Mucosa of descending colon (tissue), 3 donors: ENCODE results near the gene POLR2C. TPM values are rescaled to one million over a fixed set of nuclear protein-coding genes. Genes with fewer than 3 reads are reported as not detected.

Experiments used
- ATAC-seq: fragments of 200-7000 bp; cut with Tn5 transposase; one replicate; pipeline ENCODE4 v1.9.1; 2020; ENCODE audit warnings: mild to moderate bottlenecking, moderate library complexity
- DNase-seq, 3 donors: peaks; one replicate each; pipeline ENCODE4 v3.0.0-alpha.2; 2020
- H3K36me3 ChIP-seq: fragments of 200-600 bp; one replicate; pipeline ENCODE4 v1.8.0; 2021; ENCODE audit warnings: low read depth, mild to moderate bottlenecking
- H3K4me1 ChIP-seq: fragments of 200-600 bp; one replicate; pipeline ENCODE4 v1.8.0; 2021; ENCODE audit warnings: low read depth, mild to moderate bottlenecking
- H3K4me3 ChIP-seq: fragments of 200-600 bp; one replicate; pipeline ENCODE4 v1.8.0; 2021; ENCODE audit warnings: mild to moderate bottlenecking
- H3K9me3 ChIP-seq: fragments of 200-600 bp; one replicate; pipeline ENCODE4 v1.8.0; 2021; ENCODE audit warnings: mild to moderate bottlenecking
- CTCF ChIP-seq: fragments of 200-600 bp; IDR thresholded peaks from one replicate; pipeline ENCODE4 v1.8.0; 2022; ENCODE audit warnings: antibody characterized with exemption, mild to moderate bottlenecking
- intact Hi-C, 2 donors: fragments of 100-400 bp; cut with DNase I in 1 of 2; cut with micrococcal nuclease in 1 of 2; formaldehyde crosslinking; loops; one replicate each; pipeline versions ENCODE4 v1.11.0 to v1.11.1; 2022; cut with DNase I, micrococcal nuclease
- total RNA-seq, 3 donors: library from RNA; stranded (reverse); fragmentation: NEBNext Ultra II Directional in 2 of 3; extraction: Animal tissue kit (Norgen Biotek cat#: 25700) in 2 of 3; gene quantifications; one replicate each; pipeline versions ENCODE4 v1.2.1 to v1.2.4, GENCODE V29; 2021 to 2023
- donor health status: DM: no; HTN: no; CAD: no; lungs with moderate emphysema.
- donor health status: DM: no; HTN: no; CAD: no.
- donor health status: DM: no; HTN: yes; CAD: no.

The POLR2C gene
- total RNA-seq, 3 donors from 2014 or later: 50.0 to 51.3 (median 51.0) TPM

DNA sequence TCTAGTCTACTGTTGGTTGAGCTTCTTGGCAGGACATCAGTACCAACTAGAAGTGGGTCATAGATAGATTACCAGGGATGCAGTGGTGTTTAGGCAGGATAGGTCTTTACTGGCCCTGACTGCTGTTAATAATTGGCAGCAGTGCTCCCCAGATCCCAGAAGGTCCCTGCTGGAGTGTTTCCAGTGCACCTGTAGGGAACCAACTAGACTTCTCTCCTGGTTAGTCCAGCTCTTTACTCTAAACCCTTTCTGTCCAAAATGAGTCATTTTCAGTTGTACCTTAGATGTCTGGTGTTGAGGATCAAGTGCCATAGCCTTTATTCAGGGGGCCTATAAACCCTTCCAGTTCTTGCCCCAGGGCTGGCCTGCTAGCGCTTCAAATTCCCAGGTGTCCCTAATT lies 8.7 kb downstream of the POLR2C start:
- no peak for TF ChIP-seq CTCF
- H3K9me3 ChIP-seq: no peaks in the 10 kb centered on the region
- intact Hi-C loops: no loop called here
- no peak for DNase-seq
- peak; percentile 2 for ATAC-seq
- peaks cover 20% of the 10 kb centered on the region for H3K36me3 ChIP-seq
- peaks cover 19% of the 10 kb centered on the region for H3K4me1 ChIP-seq
- no peak overlapping the region for H3K4me3 ChIP-seq

DNA sequence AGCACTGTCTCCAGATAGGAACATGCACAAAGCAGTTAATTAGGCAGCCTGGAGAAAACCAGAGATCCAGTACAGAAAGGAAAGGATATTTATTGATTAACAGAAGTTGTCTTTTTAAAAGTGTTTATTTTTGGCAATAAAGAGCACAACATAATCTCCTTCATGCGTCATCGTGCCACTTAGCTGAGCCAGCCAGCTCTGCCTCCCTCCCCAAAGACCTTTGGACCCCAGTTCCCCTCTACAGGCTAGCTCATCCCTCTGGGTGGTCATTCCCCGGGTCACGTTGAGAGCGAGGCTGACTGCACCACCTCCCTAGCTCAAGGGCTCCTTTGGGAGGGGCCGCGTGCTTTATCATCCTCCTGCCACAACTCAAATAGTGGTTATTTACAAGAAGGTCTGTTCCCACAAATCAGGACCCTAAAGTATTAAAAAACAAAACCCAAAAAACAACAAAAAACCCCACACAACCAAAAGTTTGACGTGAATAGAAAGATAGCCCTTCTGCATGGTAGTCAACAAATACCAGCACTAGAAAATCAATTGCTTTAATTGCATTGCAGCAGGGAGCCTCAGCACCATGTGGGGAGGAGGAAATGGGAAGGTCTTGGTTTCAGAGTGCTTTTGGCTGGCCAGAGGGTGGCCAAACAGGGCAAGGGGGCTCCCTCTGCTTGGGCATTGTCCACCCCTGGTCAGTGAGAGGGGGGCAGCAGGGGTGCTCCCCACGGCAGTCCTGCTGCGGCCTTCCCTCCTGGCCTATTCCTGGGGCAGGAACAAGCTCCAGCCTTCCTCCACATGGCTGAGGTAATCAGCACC lies 9.6 kb downstream of the POLR2C start:
- Histone ChIP-seq H3K36me3 (peaks cover 20% of the 10 kb centered on the region), H3K4me1 (peaks cover 19% of the 10 kb centered on the region), H3K9me3 (no peaks in the 10 kb centered on the region), H3K4me3 (no peak overlapping the region)
- no peak for TF ChIP-seq CTCF
- DNase-seq (peak; percentile 50 to 67 (median 58)), ATAC-seq (peak; percentile 77)
- intact Hi-C loops: no loop called here

- DNase-seq (no peak), ATAC-seq (peak; percentile 1)
- no peak for TF ChIP-seq CTCF
- intact Hi-C loops: no loop called here
- Histone ChIP-seq H3K4me3 (no peak overlapping the region), H3K4me1 (peaks cover 19% of the 10 kb centered on the region), H3K36me3 (peaks cover 20% of the 10 kb centered on the region), H3K9me3 (no peaks in the 10 kb centered on the region)
Observed at GRCh38 chr16:57472665-57473060, 10.2 kb downstream of the POLR2C start.

DNA sequence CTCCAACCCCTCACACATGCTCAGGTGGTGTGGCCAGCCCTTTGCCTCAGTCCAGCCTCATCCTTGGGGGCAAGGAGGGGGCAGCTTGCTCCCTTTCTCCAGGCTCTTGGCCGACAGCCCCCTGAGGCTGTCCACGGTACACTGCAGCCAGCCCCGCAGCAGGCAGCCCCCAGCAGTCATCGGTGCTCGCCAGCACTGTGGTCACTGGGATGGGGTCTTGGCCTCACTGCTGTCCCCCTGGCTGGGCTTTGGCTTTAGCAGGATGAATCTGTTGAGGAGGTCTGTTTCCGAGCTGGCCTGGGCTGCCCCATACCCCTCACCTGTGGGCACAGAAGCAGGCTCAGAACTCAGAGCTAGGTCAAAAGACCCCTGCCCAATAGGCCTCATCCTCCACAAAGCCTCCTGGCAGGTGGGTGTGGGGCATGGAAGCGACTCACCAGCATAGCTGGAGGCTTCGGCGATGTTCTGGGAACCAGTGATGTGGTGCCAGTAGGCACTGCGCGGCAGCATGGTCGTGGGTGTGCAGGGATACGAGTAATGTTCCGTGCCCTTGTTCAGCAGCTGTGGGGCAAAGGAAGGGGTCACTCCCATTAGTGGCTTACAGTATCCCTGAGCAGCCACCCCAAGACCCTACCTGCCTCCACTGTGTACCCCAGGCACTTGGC lies 10.8 kb downstream of the POLR2C start:
- H3K36me3 ChIP-seq: peaks cover 20% of the 10 kb centered on the region
- no peaks in the 10 kb centered on the region for H3K9me3 ChIP-seq
- DNase-seq (no peak), ATAC-seq (no peak)
- no peak for TF ChIP-seq CTCF
- peaks cover 22% of the 10 kb centered on the region for H3K4me1 ChIP-seq
- no peak overlapping the region for H3K4me3 ChIP-seq
- intact Hi-C loops: no loop called here

DNA sequence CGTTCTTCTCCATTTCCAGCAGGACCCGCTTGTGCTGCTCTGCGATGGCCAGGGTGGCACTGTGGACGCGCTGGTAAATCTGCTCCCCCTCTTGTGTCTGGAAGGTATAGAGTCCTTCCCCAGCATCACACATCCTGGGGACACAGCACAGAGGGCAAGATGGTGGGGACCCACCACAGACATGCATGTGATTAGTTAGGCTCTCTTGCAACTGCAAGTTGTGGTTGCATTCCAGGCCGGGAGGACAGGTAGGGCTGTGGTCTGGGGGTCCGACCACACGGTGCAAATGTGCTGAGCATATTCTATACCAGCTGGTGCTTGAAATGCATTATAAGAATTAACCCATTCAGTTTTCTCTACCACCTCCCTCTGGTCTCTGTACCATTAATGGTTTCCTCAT lies 11.4 kb downstream of the POLR2C start:
- TF ChIP-seq CTCF: no peak
- Histone ChIP-seq H3K4me1 (peaks cover 26% of the 10 kb centered on the region), H3K9me3 (no peaks in the 10 kb centered on the region), H3K36me3 (peaks cover 20% of the 10 kb centered on the region), H3K4me3 (no peak overlapping the region)
- no peak for ATAC-seq
- DNase-seq: no peak
- intact Hi-C loops: no loop called here
